DND-41 (cell line): ENCODE measurements around the gene MORN1.

ENCODE experiments used
- ATAC-seq: fragments of 200-7000 bp; cut with Tn5 transposase; 3 replicates; pipeline ENCODE4 v1.9.1; 2021; ENCODE audit warnings: low read depth; ENCODE audit not compliant: insufficient read depth
- DNase-seq: peaks from one replicate; pipeline ENCODE4 v3.0.0-alpha.2; 2020
- H2AFZ ChIP-seq: 2 replicates; pipeline ENCODE4 v1.6.0; 2012; ENCODE audit warnings: low read depth, low read length
- H3K27ac ChIP-seq: 2 replicates; pipeline ENCODE4 v1.5.1; 2012; ENCODE audit warnings: low read length, inconsistent platforms
- H3K27me3 ChIP-seq: fragments of 200-600 bp; sonication (generic); 2 replicates; pipeline ENCODE4 v1.6.0; 2012; ENCODE audit warnings: low read length, mild to moderate bottlenecking, inconsistent platforms; ENCODE audit not compliant: insufficient read depth, poor library complexity
- H3K36me3 ChIP-seq: 2 replicates; pipeline ENCODE4 v1.5.1; 2012; ENCODE audit warnings: low read length, inconsistent platforms; ENCODE audit not compliant: insufficient read depth
- H3K4me1 ChIP-seq: 2 replicates; pipeline ENCODE4 v1.5.1; 2012; ENCODE audit warnings: mild to moderate bottlenecking, low read length; ENCODE audit not compliant: insufficient read depth
- H3K4me2 ChIP-seq: 2 replicates; pipeline ENCODE4 v1.6.0; 2012; ENCODE audit warnings: mild to moderate bottlenecking, moderate library complexity, low read length, inconsistent platforms; ENCODE audit not compliant: insufficient read depth
- H3K4me3 ChIP-seq, 2 experiments: fragments of 200-600 bp in 1 of 2; shearing (Covaris generic) in 1 of 2; 2 replicates each; pipeline ENCODE4 v1.5.1; 2012 to 2016; ENCODE audit warnings: inconsistent platforms in 2 of 2, low read length in 2 of 2, mild to moderate bottlenecking in 2 of 2, low read depth in 1 of 2, moderate library complexity in 1 of 2
- H3K79me2 ChIP-seq: 2 replicates; pipeline ENCODE4 v1.6.0; 2012; ENCODE audit warnings: low read length, inconsistent platforms; ENCODE audit not compliant: insufficient read depth
- H3K9ac ChIP-seq: 2 replicates; pipeline ENCODE4 v1.6.0; 2012; ENCODE audit warnings: low read depth, mild to moderate bottlenecking, inconsistent platforms, low read length, moderate library complexity
- H3K9me3 ChIP-seq: 2 replicates; pipeline ENCODE4 v1.5.1; 2012; ENCODE audit warnings: low read length, moderate library complexity, mild to moderate bottlenecking, inconsistent platforms; ENCODE audit not compliant: insufficient read depth, severe bottlenecking
- H4K20me1 ChIP-seq: 2 replicates; pipeline ENCODE4 v1.6.0; 2012; ENCODE audit warnings: low read length; ENCODE audit not compliant: insufficient read depth
- EZH2 ChIP-seq: IDR thresholded peaks from 3 replicates; pipeline ENCODE4 v1.6.1; 2012; ENCODE audit warnings: borderline replicate concordance, low read depth, mild to moderate bottlenecking, moderate library complexity, low read length, inconsistent platforms; ENCODE audit not compliant: severe bottlenecking
- TF ChIP-seq, protein P1 (sequence below): IDR thresholded peaks from 2 replicates; pipeline ENCODE4 v1.5.1; 2012; ENCODE audit warnings: borderline replicate concordance, low read length, moderate library complexity, mild to moderate bottlenecking; ENCODE audit not compliant: poor library complexity, severe bottlenecking; ENCODE audit errors: extremely low read depth

The MORN1 gene

GRCh38 chr1:2372551-2373490, 18.5 kb downstream of the MORN1 start:
- Histone ChIP-seq H3K4me1 (no peaks in the 10 kb centered on the region), H4K20me1 (no peaks in the 10 kb centered on the region; the same call in 1 of the 2 replicates), H2AFZ (no peak overlapping the region), H3K27ac (no peak overlapping the region), H3K36me3 (no peaks in the 10 kb centered on the region), H3K9me3 (no peaks in the 10 kb centered on the region), H3K9ac (no peak overlapping the region), H3K4me2 (no peak overlapping the region), H3K79me2 (no peaks in the 10 kb centered on the region), H3K27me3 (no peaks in the 10 kb centered on the region), H3K4me3 (no peak overlapping the region)
- no peak for TF ChIP-seq EZH2
- TF ChIP-seq, protein P1, sequence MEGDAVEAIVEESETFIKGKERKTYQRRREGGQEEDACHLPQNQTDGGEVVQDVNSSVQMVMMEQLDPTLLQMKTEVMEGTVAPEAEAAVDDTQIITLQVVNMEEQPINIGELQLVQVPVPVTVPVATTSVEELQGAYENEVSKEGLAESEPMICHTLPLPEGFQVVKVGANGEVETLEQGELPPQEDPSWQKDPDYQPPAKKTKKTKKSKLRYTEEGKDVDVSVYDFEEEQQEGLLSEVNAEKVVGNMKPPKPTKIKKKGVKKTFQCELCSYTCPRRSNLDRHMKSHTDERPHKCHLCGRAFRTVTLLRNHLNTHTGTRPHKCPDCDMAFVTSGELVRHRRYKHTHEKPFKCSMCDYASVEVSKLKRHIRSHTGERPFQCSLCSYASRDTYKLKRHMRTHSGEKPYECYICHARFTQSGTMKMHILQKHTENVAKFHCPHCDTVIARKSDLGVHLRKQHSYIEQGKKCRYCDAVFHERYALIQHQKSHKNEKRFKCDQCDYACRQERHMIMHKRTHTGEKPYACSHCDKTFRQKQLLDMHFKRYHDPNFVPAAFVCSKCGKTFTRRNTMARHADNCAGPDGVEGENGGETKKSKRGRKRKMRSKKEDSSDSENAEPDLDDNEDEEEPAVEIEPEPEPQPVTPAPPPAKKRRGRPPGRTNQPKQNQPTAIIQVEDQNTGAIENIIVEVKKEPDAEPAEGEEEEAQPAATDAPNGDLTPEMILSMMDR = no peak
- no peak for ATAC-seq
- DNase-seq = no peak

DNA sequence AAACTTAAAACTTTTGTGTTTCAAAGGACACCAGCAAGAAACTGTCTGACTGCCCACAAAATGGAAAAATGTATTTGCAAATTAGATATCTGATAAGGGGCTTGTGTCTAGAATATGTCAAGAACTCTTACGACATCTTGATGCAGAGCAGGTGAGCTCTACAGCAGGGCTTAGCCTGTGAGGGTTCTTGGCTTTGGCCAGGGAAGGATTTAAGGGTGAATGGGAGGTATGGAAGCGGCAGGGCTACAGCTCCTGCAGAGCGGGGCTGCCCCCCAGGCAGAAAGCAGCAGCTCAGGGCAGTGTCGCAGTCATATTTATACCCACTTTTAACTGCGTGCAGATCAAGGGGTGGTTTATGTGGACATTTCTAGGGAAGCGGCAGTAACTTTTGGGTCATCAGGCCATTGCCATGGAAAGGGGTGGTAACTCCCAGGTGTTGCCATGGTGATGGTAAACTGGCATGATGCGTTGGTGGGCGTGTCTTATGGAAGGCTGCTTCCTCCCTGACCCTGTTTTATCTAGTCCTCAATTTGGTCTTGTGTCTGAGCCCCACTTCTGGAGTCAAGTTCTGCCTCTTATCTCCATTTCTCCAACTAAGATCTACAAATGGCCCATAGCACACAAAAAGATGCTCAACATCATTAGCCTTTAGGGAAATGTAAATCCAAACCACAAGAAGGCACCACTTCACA, 23.2 kb downstream of the MORN1 start:
- no peaks in the 10 kb centered on the region for H3K36me3 ChIP-seq
- H3K4me1 ChIP-seq = no peaks in the 10 kb centered on the region
- ATAC-seq (no peak), DNase-seq (no peak)
- no peak overlapping the region for H3K27ac ChIP-seq
- no peak overlapping the region for H2AFZ ChIP-seq
- no peaks in the 10 kb centered on the region for H4K20me1 ChIP-seq
- no peaks in the 10 kb centered on the region for H3K9me3 ChIP-seq
- no peak for TF ChIP-seq EZH2
- TF ChIP-seq, protein P1 = no peak
- no peak overlapping the region for H3K9ac ChIP-seq
- no peak overlapping the region for H3K4me2 ChIP-seq
- H3K79me2 ChIP-seq = no peaks in the 10 kb centered on the region
- no peak overlapping the region for H3K4me3 ChIP-seq
- H3K27me3 ChIP-seq = no peaks in the 10 kb centered on the region

GRCh38 chr1:2363847-2364513, 27.4 kb downstream of the MORN1 start:
- Histone ChIP-seq H2AFZ (no peak overlapping the region), H3K36me3 (no peaks in the 10 kb centered on the region), H3K79me2 (no peaks in the 10 kb centered on the region), H3K4me1 (no peaks in the 10 kb centered on the region), H3K9ac (no peak overlapping the region), H3K4me2 (no peak overlapping the region), H3K27ac (no peak overlapping the region), H3K4me3 (no peak overlapping the region), H4K20me1 (no peaks in the 10 kb centered on the region), H3K9me3 (no peaks in the 10 kb centered on the region), H3K27me3 (no peaks in the 10 kb centered on the region)
- ATAC-seq (no peak), DNase-seq (no peak)
- TF ChIP-seq EZH2 = no peak
- TF ChIP-seq, protein P1 = no peak
